HepG2 (cell line): ENCODE results near the gene WFDC12. TPM values are rescaled to one million over a fixed set of nuclear protein-coding genes. Genes with fewer than 3 reads are reported as not detected.
A peak's percentile ranks its signal among the peaks of the same experiment; 100 is the strongest.

Source experiments
- ATAC-seq: fragments of 200-7000 bp; cut with Tn5 transposase; 3 replicates; pipeline ENCODE4 v1.9.1; 2020; ENCODE audit warnings: mild to moderate bottlenecking, moderate library complexity
- BruUV-seq: library from RNA; stranded (reverse); fragments of 400-500 nt; replicated peaks from 2 replicates; lab custom pipeline; 2021; lab: Mats Ljungman, UMichigan
- CTCF ChIA-PET: fragments of 300-600 bp; formaldehyde crosslinking; extraction: SDS; loops from one replicate; lab custom pipeline; 2021; ENCODE audit warnings: low total read pairs, inconsistent platforms, low intra/inter-chr PET ratio; lab: Yijun Ruan, JAX
- POLR2A ChIA-PET: fragments of 350-600 bp; sonication (Branson Sonifier 250); formaldehyde crosslinking; loops from one replicate; lab custom pipeline; 2020; ENCODE audit warnings: antibody characterized with exemption, inconsistent platforms; lab: Yijun Ruan, JAX
- DNase-seq: peaks from one replicate; pipeline ENCODE4 v3.0.0-alpha.2; 2015; ENCODE audit warnings: low spot score
- FAIRE-seq: peaks from 3 replicates; lab custom pipeline; 2011; peaks lifted over from hg19 to GRCh38; lab: Jason Lieb, UNC
- H2AFZ ChIP-seq: one replicate; pipeline ENCODE4 v1.6.1; 2011; ENCODE audit warnings: low read length, inconsistent platforms
- H3K27ac ChIP-seq: fragments of 300-600 bp; 3 replicates; pipeline ENCODE4 v1.8.0; 2011; ENCODE audit warnings: mixed run types, mild to moderate bottlenecking, mixed read lengths, low read length, inconsistent platforms; ENCODE audit not compliant: insufficient read depth; ENCODE audit errors: extremely low read length
- H3K27me3 ChIP-seq, 2 experiments: fragments of 200-600 bp in 1 of 2; 2 replicates in 1 of 2; 3 replicates in 1 of 2; pipeline versions ENCODE4 v1.6.0 to v1.8.0; 2011; ENCODE audit warnings: low read length in 2 of 2, mild to moderate bottlenecking in 2 of 2, moderate library complexity in 2 of 2, inconsistent platforms in 1 of 2; ENCODE audit not compliant: insufficient read depth in 2 of 2, control insufficient read depth in 1 of 2
- H3K36me3 ChIP-seq, 2 experiments: fragments of 200-600 bp in 1 of 2; replicated peaks in 1 of 2; 2 replicates in 1 of 2; 3 replicates in 1 of 2; pipeline versions ENCODE4 v1.5.1 to v1.8.0; 2011; ENCODE audit warnings: low read length in 2 of 2, inconsistent platforms in 1 of 2; ENCODE audit not compliant: insufficient read depth in 2 of 2, control insufficient read depth in 1 of 2
- H3K4me1 ChIP-seq: 2 replicates; pipeline ENCODE4 v1.5.1; 2012; ENCODE audit warnings: low read length, inconsistent platforms; ENCODE audit not compliant: insufficient read depth
- H3K4me2 ChIP-seq: 2 replicates; pipeline ENCODE4 v1.6.0; 2011; ENCODE audit warnings: low read depth, low read length, inconsistent platforms
- H3K4me3 ChIP-seq, 3 experiments: fragments of 200-600 bp in 1 of 3; sonication (generic), shearing (Covaris generic) in 1 of 3; replicated peaks in 1 of 3; 2 replicates each; pipeline ENCODE4 v1.5.1; 2011 to 2016; ENCODE audit warnings: low read length in 3 of 3, inconsistent platforms in 2 of 3, low read depth in 2 of 3, mild to moderate bottlenecking in 2 of 3, control low read depth in 1 of 3, mixed read lengths in 1 of 3; ENCODE audit not compliant: insufficient read depth in 1 of 3
- H3K79me2 ChIP-seq: one replicate; pipeline ENCODE4 v1.6.1; 2011; ENCODE audit warnings: low read length, inconsistent platforms; ENCODE audit not compliant: insufficient read depth
- H3K9ac ChIP-seq: 2 replicates; pipeline ENCODE4 v1.6.0; 2011; ENCODE audit warnings: mild to moderate bottlenecking, low read depth, low read length, inconsistent platforms; ENCODE audit not compliant: insufficient read depth
- H3K9me3 ChIP-seq: 2 replicates; pipeline ENCODE4 v1.5.1; 2012; ENCODE audit warnings: mild to moderate bottlenecking, low read length
- H4K20me1 ChIP-seq: 2 replicates; pipeline ENCODE4 v1.6.0; 2011; ENCODE audit warnings: inconsistent platforms, mild to moderate bottlenecking, low read length, moderate library complexity; ENCODE audit not compliant: insufficient read depth
- CREB1 ChIP-seq, 2 experiments: fragments of 450-650 bp in 1 of 2; IDR thresholded peaks; 2 replicates each; pipeline ENCODE4 v1.6.1; 2016 to 2017; ENCODE audit warnings: control low read depth in 1 of 2, mild to moderate bottlenecking in 1 of 2, missing compliant biosample characterization in 1 of 2, missing genetic modification characterization in 1 of 2
- GTF2F1 ChIP-seq: fragments of 150-350 bp; IDR thresholded peaks from 2 replicates; pipeline ENCODE4 v1.6.1; 2014; ENCODE audit warnings: low read length
- SIX4 ChIP-seq: sonication (generic); formaldehyde crosslinking; IDR thresholded peaks from 2 replicates; pipeline ENCODE4 v1.4.0; 2020; ENCODE audit warnings: missing genetic modification reagents
- SMAD3 ChIP-seq: sonication (generic); formaldehyde crosslinking; IDR thresholded peaks from 2 replicates; pipeline ENCODE4 v1.4.0; 2020; ENCODE audit warnings: missing genetic modification reagents
- STAG1 ChIP-seq: sonication (generic); formaldehyde crosslinking; IDR thresholded peaks from 2 replicates; pipeline ENCODE4 v1.4.0; 2020; ENCODE audit warnings: missing genetic modification reagents
- TCF12 ChIP-seq, 2 experiments: fragments of 450-650 bp in 1 of 2; sonication (generic) in 1 of 2; formaldehyde crosslinking in 1 of 2; IDR thresholded peaks; 2 replicates each; pipeline versions ENCODE4 v1.6.1 to v1.8.0; 2017 to 2022; ENCODE audit warnings: antibody characterized with exemption in 1 of 2, mild to moderate bottlenecking in 1 of 2, missing genetic modification reagents in 1 of 2, moderate library complexity in 1 of 2
- TCF7L2 ChIP-seq: IDR thresholded peaks from 2 replicates; pipeline ENCODE4 v1.6.1; 2011; ENCODE audit warnings: mild to moderate bottlenecking, low read depth, low read length, moderate library complexity
- TRIM24 ChIP-seq: sonication (generic); formaldehyde crosslinking; IDR thresholded peaks from 2 replicates; pipeline ENCODE4 v1.8.0; 2022; ENCODE audit warnings: mild to moderate bottlenecking, missing genetic modification reagents
- ZBTB21 ChIP-seq: sonication (generic); formaldehyde crosslinking; IDR thresholded peaks from 2 replicates; pipeline ENCODE4 v1.4.0; 2020; ENCODE audit warnings: missing genetic modification reagents
- ZMAT3 ChIP-seq: sonication (generic); formaldehyde crosslinking; conservative IDR thresholded peaks from 2 replicates; pipeline ENCODE4 v1.7.0; 2021; ENCODE audit warnings: missing genetic modification reagents
- ZNF530 ChIP-seq: sonication (generic); formaldehyde crosslinking; IDR thresholded peaks from 2 replicates; pipeline ENCODE4 v1.5.0; 2020; ENCODE audit warnings: low read depth, mild to moderate bottlenecking, missing genetic modification reagents
- ZNF615 ChIP-seq: sonication (generic); formaldehyde crosslinking; IDR thresholded peaks from 2 replicates; pipeline ENCODE4 v1.5.0; 2020; ENCODE audit warnings: mild to moderate bottlenecking, missing genetic modification reagents, borderline replicate concordance
- ZNF792 ChIP-seq: IDR thresholded peaks from 2 replicates; pipeline ENCODE4 v1.6.1; 2016
- WGBS: methylation state at CpG from one replicate; pipeline ENCODE4 v1.1.6; 2017; ENCODE audit warnings: low lambda C conversion rate; 5-methylcytosine and 5-hydroxymethylcytosine counted together
- in situ Hi-C: cut with HindIII; loops from 2 replicates; pipeline ENCODE4 v1.10.0; 2017; ENCODE audit warnings: low pct_unique_long_range_greater_than_20kb; ENCODE audit not compliant: extremely low pct_ligation_motif_present
- intact Hi-C: fragments of 100-400 bp; cut with micrococcal nuclease; formaldehyde crosslinking; loops from one replicate; pipeline ENCODE4 v1.10.0; 2022; ENCODE audit not compliant: unreplicated experiment
- polyA plus RNA-seq, 8 experiments: library from polyadenylated mRNA; depleted of rRNA in 3 of 8; stranded (reverse) in 7 of 8; unstranded in 1 of 8; fragments of >200 nt; fragmentation: Illumina TruSeq in 4 of 8; extraction: Trizol in 4 of 8; gene quantifications; 2 replicates each; pipeline versions ENCODE4 v1.2.1 to v1.2.3, GENCODE V29; 2011 to 2016; ENCODE audit warnings: low read depth in 4 of 8, missing spikeins in 1 of 8, mixed read lengths in 1 of 8; ENCODE audit not compliant: insufficient read depth in 1 of 8
- total RNA-seq, 5 experiments: library from RNA; depleted of rRNA; stranded (reverse); fragments of >200 nt; fragmentation: Illumina TruSeq; extraction: Trizol; gene quantifications; 2 replicates each; pipeline ENCODE4 v1.2.3, GENCODE V29; 2016; ENCODE audit warnings: low read depth in 1 of 5
- TF ChIP-seq, protein P1 (sequence below): sonication (generic); IDR thresholded peaks from 2 replicates; pipeline ENCODE4 v1.6.1; 2016; ENCODE audit warnings: low read depth, borderline replicate concordance
- TF ChIP-seq, protein P2 (sequence below): sonication (generic); formaldehyde crosslinking; IDR thresholded peaks from 2 replicates; pipeline ENCODE4 v1.5.0; 2020; ENCODE audit warnings: mild to moderate bottlenecking, missing genetic modification reagents, moderate library complexity
- TF ChIP-seq, protein P3 (sequence below): sonication (generic); formaldehyde crosslinking; IDR thresholded peaks from 2 replicates; pipeline ENCODE4 v1.4.0; 2020; ENCODE audit warnings: missing genetic modification reagents, borderline replicate concordance
- TF ChIP-seq, protein P4 (sequence below): sonication (generic); formaldehyde crosslinking; IDR thresholded peaks from 2 replicates; pipeline ENCODE4 v1.5.1; 2020; ENCODE audit warnings: missing genetic modification reagents, mild to moderate bottlenecking, borderline replicate concordance

WFDC12 gene
- total and polyA plus RNA-seq, 2 of the 13 experiments (the other 11 are each of a cell fraction or from before 2014, with no cell fraction given), result not detected

DNA sequence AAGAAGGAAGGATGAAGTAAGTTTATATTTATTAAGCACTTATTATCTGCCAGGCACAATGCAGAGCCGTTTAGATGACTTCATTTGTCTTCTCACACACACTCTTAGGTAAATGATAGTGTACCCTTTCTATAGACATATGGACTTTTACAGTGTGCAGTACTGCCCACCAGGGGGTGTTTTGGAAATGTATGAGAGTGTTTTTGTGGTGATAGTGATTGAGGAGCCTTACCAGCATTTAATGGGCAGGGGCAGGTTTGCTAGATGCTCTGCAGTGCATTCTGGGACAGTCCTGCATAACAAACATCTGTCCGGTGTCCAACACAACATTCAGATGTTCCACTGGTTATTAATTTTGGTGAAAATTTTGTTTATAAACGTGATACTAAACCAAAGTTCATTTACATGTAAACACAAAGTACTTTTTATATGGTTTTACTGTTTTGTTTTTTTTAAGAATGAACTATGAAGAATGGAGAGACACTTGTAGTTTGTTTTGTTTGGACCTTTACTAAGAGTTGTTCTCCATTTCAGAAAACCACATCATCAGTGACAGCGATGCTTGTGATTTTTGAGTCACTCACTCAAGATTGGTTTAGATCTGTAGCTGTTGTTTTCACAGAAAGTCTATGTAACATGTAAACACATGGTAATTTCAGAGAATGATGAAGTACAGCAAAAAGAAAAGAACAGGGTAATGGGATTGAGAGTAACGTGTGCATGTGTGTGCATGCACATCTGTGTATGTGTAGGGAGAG is 43.2 kb downstream of the WFDC12 start:
- 80% methylated on average over 5 of the region's 5 CpGs for WGBS
- H2AFZ ChIP-seq, result no peak overlapping the region
- in situ Hi-C loops, result no loop called here
- no peaks in the 10 kb centered on the region for H3K79me2 ChIP-seq
- peaks cover 25% of the 10 kb centered on the region for H3K4me1 ChIP-seq
- intact Hi-C loops, result no loop called here
- H3K4me3 ChIP-seq, result no peak overlapping the region
- H3K9ac ChIP-seq, result no peak overlapping the region
- ChIA-PET POLR2A (no interaction called here), CTCF (interaction anchor here (0.7 to 2.6 kb wide), 4 partner anchors 14 to 38 kb away, joined by 3 to 16 read pairs (median 4); no protein-coding TSS in a partner anchor)
- ATAC-seq (peak; percentile 77), DNase-seq (peak; percentile 63), FAIRE-seq (no peak)
- no TSS peak for BruUV-seq
- H3K27ac ChIP-seq, result no peak overlapping the region
- H3K4me2 ChIP-seq, result no peak overlapping the region
- no peaks in the 10 kb centered on the region for H4K20me1 ChIP-seq
- peaks cover 5 to 11% of the 10 kb centered on the region in 2 experiments; a peak in 3 of 5 replicates for H3K36me3 ChIP-seq
- no peaks in the 10 kb centered on the region for H3K27me3 ChIP-seq
- peaks cover 8% of the 10 kb centered on the region for H3K9me3 ChIP-seq
- TF ChIP-seq TCF12 (IDR thresholded peaks at IDR 0.05), result no peak
- no peak for TF ChIP-seq TCF12 (CRISPR knock-in tag; IDR thresholded peaks at IDR 0.05)
- no peak for TF ChIP-seq SMAD3 (CRISPR knock-in tag)
- TF ChIP-seq, protein P1, sequence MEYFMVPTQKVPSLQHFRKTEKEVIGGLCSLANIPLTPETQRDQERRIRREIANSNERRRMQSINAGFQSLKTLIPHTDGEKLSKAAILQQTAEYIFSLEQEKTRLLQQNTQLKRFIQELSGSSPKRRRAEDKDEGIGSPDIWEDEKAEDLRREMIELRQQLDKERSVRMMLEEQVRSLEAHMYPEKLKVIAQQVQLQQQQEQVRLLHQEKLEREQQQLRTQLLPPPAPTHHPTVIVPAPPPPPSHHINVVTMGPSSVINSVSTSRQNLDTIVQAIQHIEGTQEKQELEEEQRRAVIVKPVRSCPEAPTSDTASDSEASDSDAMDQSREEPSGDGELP, result no peak
- TF ChIP-seq ZNF530, result no peak
- no peak for TF ChIP-seq GTF2F1
- TF ChIP-seq, protein P2, sequence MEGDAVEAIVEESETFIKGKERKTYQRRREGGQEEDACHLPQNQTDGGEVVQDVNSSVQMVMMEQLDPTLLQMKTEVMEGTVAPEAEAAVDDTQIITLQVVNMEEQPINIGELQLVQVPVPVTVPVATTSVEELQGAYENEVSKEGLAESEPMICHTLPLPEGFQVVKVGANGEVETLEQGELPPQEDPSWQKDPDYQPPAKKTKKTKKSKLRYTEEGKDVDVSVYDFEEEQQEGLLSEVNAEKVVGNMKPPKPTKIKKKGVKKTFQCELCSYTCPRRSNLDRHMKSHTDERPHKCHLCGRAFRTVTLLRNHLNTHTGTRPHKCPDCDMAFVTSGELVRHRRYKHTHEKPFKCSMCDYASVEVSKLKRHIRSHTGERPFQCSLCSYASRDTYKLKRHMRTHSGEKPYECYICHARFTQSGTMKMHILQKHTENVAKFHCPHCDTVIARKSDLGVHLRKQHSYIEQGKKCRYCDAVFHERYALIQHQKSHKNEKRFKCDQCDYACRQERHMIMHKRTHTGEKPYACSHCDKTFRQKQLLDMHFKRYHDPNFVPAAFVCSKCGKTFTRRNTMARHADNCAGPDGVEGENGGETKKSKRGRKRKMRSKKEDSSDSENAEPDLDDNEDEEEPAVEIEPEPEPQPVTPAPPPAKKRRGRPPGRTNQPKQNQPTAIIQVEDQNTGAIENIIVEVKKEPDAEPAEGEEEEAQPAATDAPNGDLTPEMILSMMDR (CRISPR knock-in tag), result peak; percentile 56
- TF ChIP-seq ZNF792 (CRISPR knock-in tag), result peak; percentile 78; the same call in 1 of the 2 replicates
- TF ChIP-seq STAG1, result peak; percentile 24
- no peak for TF ChIP-seq CREB1 (IDR thresholded peaks at IDR 0.05)
- TF ChIP-seq CREB1 (CRISPR knock-in tag; IDR thresholded peaks at IDR 0.05), result no peak
- TF ChIP-seq ZMAT3, result no peak
- no peak for TF ChIP-seq TCF7L2
- TF ChIP-seq, protein P3, sequence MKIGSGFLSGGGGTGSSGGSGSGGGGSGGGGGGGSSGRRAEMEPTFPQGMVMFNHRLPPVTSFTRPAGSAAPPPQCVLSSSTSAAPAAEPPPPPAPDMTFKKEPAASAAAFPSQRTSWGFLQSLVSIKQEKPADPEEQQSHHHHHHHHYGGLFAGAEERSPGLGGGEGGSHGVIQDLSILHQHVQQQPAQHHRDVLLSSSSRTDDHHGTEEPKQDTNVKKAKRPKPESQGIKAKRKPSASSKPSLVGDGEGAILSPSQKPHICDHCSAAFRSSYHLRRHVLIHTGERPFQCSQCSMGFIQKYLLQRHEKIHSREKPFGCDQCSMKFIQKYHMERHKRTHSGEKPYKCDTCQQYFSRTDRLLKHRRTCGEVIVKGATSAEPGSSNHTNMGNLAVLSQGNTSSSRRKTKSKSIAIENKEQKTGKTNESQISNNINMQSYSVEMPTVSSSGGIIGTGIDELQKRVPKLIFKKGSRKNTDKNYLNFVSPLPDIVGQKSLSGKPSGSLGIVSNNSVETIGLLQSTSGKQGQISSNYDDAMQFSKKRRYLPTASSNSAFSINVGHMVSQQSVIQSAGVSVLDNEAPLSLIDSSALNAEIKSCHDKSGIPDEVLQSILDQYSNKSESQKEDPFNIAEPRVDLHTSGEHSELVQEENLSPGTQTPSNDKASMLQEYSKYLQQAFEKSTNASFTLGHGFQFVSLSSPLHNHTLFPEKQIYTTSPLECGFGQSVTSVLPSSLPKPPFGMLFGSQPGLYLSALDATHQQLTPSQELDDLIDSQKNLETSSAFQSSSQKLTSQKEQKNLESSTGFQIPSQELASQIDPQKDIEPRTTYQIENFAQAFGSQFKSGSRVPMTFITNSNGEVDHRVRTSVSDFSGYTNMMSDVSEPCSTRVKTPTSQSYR (CRISPR knock-in tag), result no peak
- TF ChIP-seq, protein P4, sequence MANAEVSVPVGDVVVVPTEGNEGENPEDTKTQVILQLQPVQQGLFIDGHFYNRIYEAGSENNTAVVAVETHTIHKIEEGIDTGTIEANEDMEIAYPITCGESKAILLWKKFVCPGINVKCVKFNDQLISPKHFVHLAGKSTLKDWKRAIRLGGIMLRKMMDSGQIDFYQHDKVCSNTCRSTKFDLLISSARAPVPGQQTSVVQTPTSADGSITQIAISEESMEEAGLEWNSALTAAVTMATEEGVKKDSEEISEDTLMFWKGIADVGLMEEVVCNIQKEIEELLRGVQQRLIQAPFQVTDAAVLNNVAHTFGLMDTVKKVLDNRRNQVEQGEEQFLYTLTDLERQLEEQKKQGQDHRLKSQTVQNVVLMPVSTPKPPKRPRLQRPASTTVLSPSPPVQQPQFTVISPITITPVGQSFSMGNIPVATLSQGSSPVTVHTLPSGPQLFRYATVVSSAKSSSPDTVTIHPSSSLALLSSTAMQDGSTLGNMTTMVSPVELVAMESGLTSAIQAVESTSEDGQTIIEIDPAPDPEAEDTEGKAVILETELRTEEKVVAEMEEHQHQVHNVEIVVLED (CRISPR knock-in tag), result no peak
- no peak for TF ChIP-seq ZNF615 (CRISPR knock-in tag)
- no peak for TF ChIP-seq ZBTB21
- no peak for TF ChIP-seq TRIM24 (CRISPR knock-in tag)
- TF ChIP-seq SIX4 (CRISPR knock-in tag), result no peak
